Astrocyte (in vitro differentiated cells and primary cell): ENCODE data around the gene FHIT.

Source experiments
- EZH2 ChIP-seq: IDR thresholded peaks from 2 replicates; pipeline ENCODE4 v1.6.1; 2012; ENCODE audit warnings: mild to moderate bottlenecking, low read length, inconsistent platforms; ENCODE audit not compliant: insufficient read depth
- TF ChIP-seq, protein P1 (sequence below): IDR thresholded peaks from 2 replicates; pipeline ENCODE4 v1.5.1; 2011; ENCODE audit warnings: low read depth, mild to moderate bottlenecking, inconsistent platforms, low read length, moderate library complexity; ENCODE audit not compliant: insufficient read depth

- TF ChIP-seq, protein P1, sequence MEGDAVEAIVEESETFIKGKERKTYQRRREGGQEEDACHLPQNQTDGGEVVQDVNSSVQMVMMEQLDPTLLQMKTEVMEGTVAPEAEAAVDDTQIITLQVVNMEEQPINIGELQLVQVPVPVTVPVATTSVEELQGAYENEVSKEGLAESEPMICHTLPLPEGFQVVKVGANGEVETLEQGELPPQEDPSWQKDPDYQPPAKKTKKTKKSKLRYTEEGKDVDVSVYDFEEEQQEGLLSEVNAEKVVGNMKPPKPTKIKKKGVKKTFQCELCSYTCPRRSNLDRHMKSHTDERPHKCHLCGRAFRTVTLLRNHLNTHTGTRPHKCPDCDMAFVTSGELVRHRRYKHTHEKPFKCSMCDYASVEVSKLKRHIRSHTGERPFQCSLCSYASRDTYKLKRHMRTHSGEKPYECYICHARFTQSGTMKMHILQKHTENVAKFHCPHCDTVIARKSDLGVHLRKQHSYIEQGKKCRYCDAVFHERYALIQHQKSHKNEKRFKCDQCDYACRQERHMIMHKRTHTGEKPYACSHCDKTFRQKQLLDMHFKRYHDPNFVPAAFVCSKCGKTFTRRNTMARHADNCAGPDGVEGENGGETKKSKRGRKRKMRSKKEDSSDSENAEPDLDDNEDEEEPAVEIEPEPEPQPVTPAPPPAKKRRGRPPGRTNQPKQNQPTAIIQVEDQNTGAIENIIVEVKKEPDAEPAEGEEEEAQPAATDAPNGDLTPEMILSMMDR, result no peak
- no peak for TF ChIP-seq EZH2
These were observed 1144.0 kb downstream of the FHIT start for GRCh38 chr3:60107275-60107674.
